SK-N-SH (cell line): ENCODE measurements around the gene ANKH. TPM values are rescaled to one million over a fixed set of nuclear protein-coding genes. Genes with fewer than 3 reads are reported as not detected.

Experiments used
- CTCF ChIA-PET: fragments of 300-600, 350-600 bp; formaldehyde crosslinking; extraction: SDS; loops from one replicate; lab custom pipeline; 2021; lab: Yijun Ruan, JAX
- POLR2A ChIA-PET: fragments of 350-600 bp; sonication (Branson Sonifier 250); formaldehyde crosslinking; extraction: SDS; loops from one replicate; lab custom pipeline; 2020; ENCODE audit warnings: antibody characterized with exemption, inconsistent platforms; lab: Yijun Ruan, JAX
- DNase-seq: peaks from one replicate; pipeline ENCODE4 v3.0.0; 2012
- H2AFZ ChIP-seq: fragments of 200-600 bp; sonication (generic); 2 replicates; pipeline ENCODE4 v1.8.1; 2016; ENCODE audit warnings: antibody characterized with exemption, mild to moderate bottlenecking, low read depth
- H3F3A ChIP-seq: fragments of 200-600 bp; sonication (generic); replicated peaks from 2 replicates; pipeline ENCODE3; 2016; ENCODE audit warnings: antibody characterized with exemption, mild to moderate bottlenecking; ENCODE audit not compliant: insufficient read depth
- H3K27ac ChIP-seq, 2 experiments: fragments of 200-500 bp in 1 of 2; fragments of 200-600 bp in 1 of 2; sonication (Bioruptor generic) in 1 of 2; sonication (generic), shearing (Covaris generic) in 1 of 2; 2 replicates each; pipeline versions ENCODE4 v1.5.1 to v1.6.1; 2014 to 2016; ENCODE audit warnings: low read depth in 2 of 2, inconsistent platforms in 1 of 2, low read length in 1 of 2, mild to moderate bottlenecking in 1 of 2, mixed read lengths in 1 of 2
- H3K27me3 ChIP-seq: fragments of 200-600 bp; sonication (generic), shearing (Covaris generic); 2 replicates; pipeline ENCODE4 v1.6.1; 2016; ENCODE audit warnings: mixed run types; ENCODE audit not compliant: insufficient read depth
- H3K36me3 ChIP-seq, 2 experiments: fragments of 200-500 bp in 1 of 2; fragments of 200-600 bp in 1 of 2; sonication (Bioruptor generic) in 1 of 2; sonication (generic) in 1 of 2; replicated peaks in 1 of 2; 2 replicates each; pipeline versions ENCODE3 to v1.5.1; 2014 to 2016; ENCODE audit warnings: low read length in 1 of 2, mild to moderate bottlenecking in 1 of 2; ENCODE audit not compliant: insufficient read depth in 2 of 2, control insufficient read depth in 1 of 2
- H3K4me1 ChIP-seq, 2 experiments: fragments of 200-500 bp in 1 of 2; fragments of 200-600 bp in 1 of 2; sonication (Bioruptor generic) in 1 of 2; sonication (generic), shearing (Covaris generic) in 1 of 2; 2 replicates each; pipeline versions ENCODE4 v1.5.1 to v1.6.1; 2014 to 2016; ENCODE audit warnings: low read depth in 1 of 2, low read length in 1 of 2, mixed run types in 1 of 2; ENCODE audit not compliant: insufficient read depth in 2 of 2, control insufficient read depth in 1 of 2
- H3K4me2 ChIP-seq: fragments of 200-600 bp; sonication (generic), shearing (Covaris generic); 2 replicates; pipeline ENCODE4 v1.6.1; 2017; ENCODE audit warnings: mixed run types
- H3K4me3 ChIP-seq, 2 experiments: fragments of 200-500 bp in 1 of 2; fragments of 200-600 bp in 1 of 2; sonication (Bioruptor generic) in 1 of 2; sonication (generic), shearing (Covaris generic) in 1 of 2; 2 replicates each; pipeline versions ENCODE4 v1.5.1 to v1.8.1; 2014 to 2016; ENCODE audit warnings: low read depth in 2 of 2, inconsistent platforms in 1 of 2, low read length in 1 of 2, mild to moderate bottlenecking in 1 of 2, mixed read lengths in 1 of 2, moderate library complexity in 1 of 2
- H3K79me2 ChIP-seq: fragments of 200-600 bp; sonication (generic); 2 replicates; pipeline ENCODE4 v1.8.1; 2017; ENCODE audit warnings: mild to moderate bottlenecking; ENCODE audit not compliant: insufficient read depth
- H3K9ac ChIP-seq: fragments of 200-600 bp; sonication (generic); 2 replicates; pipeline ENCODE4 v1.6.1; 2017; ENCODE audit warnings: mixed run types
- H3K9me2 ChIP-seq: fragments of 200-600 bp; sonication (generic); 2 replicates; pipeline ENCODE4 v1.6.1; 2017; ENCODE audit warnings: mixed run types
- H3K9me3 ChIP-seq: fragments of 200-600 bp; sonication (generic); 2 replicates; pipeline ENCODE4 v1.6.1; 2017; ENCODE audit warnings: mixed run types, mild to moderate bottlenecking, moderate library complexity
- H4K20me1 ChIP-seq: fragments of 200-600 bp; sonication (generic); 2 replicates; pipeline ENCODE4 v1.6.1; 2017; ENCODE audit warnings: mild to moderate bottlenecking, mixed run types; ENCODE audit not compliant: insufficient read depth
- CHD2 ChIP-seq: fragments of 150-350 bp; IDR thresholded peaks from 2 replicates; pipeline ENCODE4 v1.6.1; 2018; ENCODE audit warnings: low read length; ENCODE audit not compliant: partially characterized antibody
- ELF1 ChIP-seq: IDR thresholded peaks from 2 replicates; pipeline ENCODE4 v1.4.0; 2012
- FOSL2 ChIP-seq: IDR thresholded peaks from 2 replicates; pipeline ENCODE4 v1.4.0; 2012; ENCODE audit warnings: low read depth, mild to moderate bottlenecking, moderate library complexity, borderline replicate concordance
- GABPA ChIP-seq: IDR thresholded peaks from 2 replicates; pipeline ENCODE4 v1.4.0; 2012; ENCODE audit warnings: low read depth, mild to moderate bottlenecking
- MEF2A ChIP-seq: IDR thresholded peaks from 2 replicates; pipeline ENCODE4 v1.4.0; 2012; ENCODE audit warnings: low read depth, borderline replicate concordance
- NFIC ChIP-seq: IDR thresholded peaks from 2 replicates; pipeline ENCODE4 v1.4.0; 2012; ENCODE audit warnings: borderline replicate concordance
- NRF1 ChIP-seq: IDR thresholded peaks from 2 replicates; pipeline ENCODE4 v1.6.1; 2012; ENCODE audit warnings: low read depth, mild to moderate bottlenecking, low read length
- POLR2AphosphoS5 ChIP-seq: IDR thresholded peaks from 2 replicates; pipeline ENCODE4 v1.6.1; 2012; ENCODE audit warnings: low read depth, low read length
- RAD21 ChIP-seq: IDR thresholded peaks from 2 replicates; pipeline ENCODE4 v1.6.1; 2012; ENCODE audit warnings: mild to moderate bottlenecking, low read length
- RFX5 ChIP-seq: IDR thresholded peaks from 2 replicates; pipeline ENCODE4 v1.6.1; 2012; ENCODE audit warnings: mild to moderate bottlenecking, improper control_type of control experiment, low read length
- RXRA ChIP-seq: IDR thresholded peaks from 2 replicates; pipeline ENCODE4 v1.4.0; 2012; ENCODE audit warnings: low read depth, mild to moderate bottlenecking, borderline replicate concordance
- SIN3A ChIP-seq: IDR thresholded peaks from 2 replicates; pipeline ENCODE4 v1.6.1; 2012; ENCODE audit warnings: low read depth, mild to moderate bottlenecking, low read length, moderate library complexity, borderline replicate concordance
- SMC3 ChIP-seq: IDR thresholded peaks from 2 replicates; pipeline ENCODE4 v1.6.1; 2012; ENCODE audit warnings: low read depth, low read length, improper control_type of control experiment
- TAF1 ChIP-seq: IDR thresholded peaks from 2 replicates; pipeline ENCODE4 v1.6.1; 2012; ENCODE audit warnings: low read depth, mild to moderate bottlenecking, low read length, moderate library complexity, borderline replicate concordance
- TCF12 ChIP-seq: IDR thresholded peaks from 2 replicates; pipeline ENCODE4 v1.4.0; 2012
- WGBS: methylation state at CpG from one replicate; pipeline ENCODE4 v1.1.6; 2017; ENCODE audit warnings: low lambda C conversion rate; 5-methylcytosine and 5-hydroxymethylcytosine counted together
- polyA plus RNA-seq, 3 experiments: library from polyadenylated mRNA; depleted of rRNA; stranded (reverse); fragments of >200 nt; gene quantifications; 2 replicates each; pipeline ENCODE4 v1.2.3, GENCODE V29; 2012
- TF ChIP-seq, protein P1 (sequence below): IDR thresholded peaks from 2 replicates; pipeline ENCODE4; 2012
- TF ChIP-seq, protein P2 (sequence below): IDR thresholded peaks from 2 replicates; pipeline ENCODE4 v1.4.0; 2012; ENCODE audit warnings: low read depth, borderline replicate concordance
- TF ChIP-seq, protein P3 (sequence below): IDR thresholded peaks from 2 replicates; pipeline ENCODE4 v1.4.0; 2012; ENCODE audit warnings: low read depth
- TF ChIP-seq, protein P4 (sequence below): fragments of 200-600 bp; sonication (generic); IDR thresholded peaks from 2 replicates; pipeline ENCODE4 v1.6.1; 2017; ENCODE audit warnings: antibody characterized with exemption, mild to moderate bottlenecking, moderate library complexity

The ANKH gene
- polyA plus RNA-seq, 1 of the 3 experiments (the other 2 are of a cell fraction), result 22.0 TPM

DNA sequence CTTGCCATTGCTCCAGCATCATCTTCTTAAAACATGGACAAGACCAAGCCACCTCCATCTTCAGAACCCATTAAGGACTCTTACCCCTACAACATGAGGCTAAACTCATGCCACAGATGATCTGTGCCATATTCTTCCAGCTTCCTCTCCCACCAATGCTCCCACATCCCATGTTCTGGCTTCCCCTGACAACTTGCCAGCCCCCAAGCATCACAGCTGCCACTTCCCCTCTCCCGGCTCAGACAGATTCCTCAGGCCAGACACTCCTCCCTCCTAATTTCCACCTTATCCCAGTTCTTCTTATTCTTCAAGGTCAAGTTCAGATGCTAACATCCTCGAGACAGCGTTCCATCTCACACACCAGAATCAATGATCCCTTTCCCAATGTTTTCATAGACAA, 57.8 kb downstream of the ANKH start:
- no peaks in the 10 kb centered on the region for H4K20me1 ChIP-seq
- no peaks in the 10 kb centered on the region for H3K27me3 ChIP-seq
- H3K4me1 ChIP-seq, result peaks cover 0 to 41% of the 10 kb centered on the region in 2 experiments; a peak in 2 of 4 replicates
- no peak overlapping the region for H3K4me2 ChIP-seq
- no peak overlapping the region for H2AFZ ChIP-seq
- TF ChIP-seq SIN3A, result no peak
- no peak for TF ChIP-seq GABPA
- TF ChIP-seq, protein P1, sequence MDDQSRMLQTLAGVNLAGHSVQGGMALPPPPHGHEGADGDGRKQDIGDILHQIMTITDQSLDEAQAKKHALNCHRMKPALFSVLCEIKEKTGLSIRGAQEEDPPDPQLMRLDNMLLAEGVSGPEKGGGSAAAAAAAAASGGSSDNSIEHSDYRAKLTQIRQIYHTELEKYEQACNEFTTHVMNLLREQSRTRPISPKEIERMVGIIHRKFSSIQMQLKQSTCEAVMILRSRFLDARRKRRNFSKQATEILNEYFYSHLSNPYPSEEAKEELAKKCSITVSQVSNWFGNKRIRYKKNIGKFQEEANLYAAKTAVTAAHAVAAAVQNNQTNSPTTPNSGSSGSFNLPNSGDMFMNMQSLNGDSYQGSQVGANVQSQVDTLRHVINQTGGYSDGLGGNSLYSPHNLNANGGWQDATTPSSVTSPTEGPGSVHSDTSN, result no peak
- TF ChIP-seq, protein P2, sequence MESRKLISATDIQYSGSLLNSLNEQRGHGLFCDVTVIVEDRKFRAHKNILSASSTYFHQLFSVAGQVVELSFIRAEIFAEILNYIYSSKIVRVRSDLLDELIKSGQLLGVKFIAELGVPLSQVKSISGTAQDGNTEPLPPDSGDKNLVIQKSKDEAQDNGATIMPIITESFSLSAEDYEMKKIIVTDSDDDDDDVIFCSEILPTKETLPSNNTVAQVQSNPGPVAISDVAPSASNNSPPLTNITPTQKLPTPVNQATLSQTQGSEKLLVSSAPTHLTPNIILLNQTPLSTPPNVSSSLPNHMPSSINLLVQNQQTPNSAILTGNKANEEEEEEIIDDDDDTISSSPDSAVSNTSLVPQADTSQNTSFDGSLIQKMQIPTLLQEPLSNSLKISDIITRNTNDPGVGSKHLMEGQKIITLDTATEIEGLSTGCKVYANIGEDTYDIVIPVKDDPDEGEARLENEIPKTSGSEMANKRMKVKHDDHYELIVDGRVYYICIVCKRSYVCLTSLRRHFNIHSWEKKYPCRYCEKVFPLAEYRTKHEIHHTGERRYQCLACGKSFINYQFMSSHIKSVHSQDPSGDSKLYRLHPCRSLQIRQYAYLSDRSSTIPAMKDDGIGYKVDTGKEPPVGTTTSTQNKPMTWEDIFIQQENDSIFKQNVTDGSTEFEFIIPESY, result no peak
- TF ChIP-seq, protein P3, sequence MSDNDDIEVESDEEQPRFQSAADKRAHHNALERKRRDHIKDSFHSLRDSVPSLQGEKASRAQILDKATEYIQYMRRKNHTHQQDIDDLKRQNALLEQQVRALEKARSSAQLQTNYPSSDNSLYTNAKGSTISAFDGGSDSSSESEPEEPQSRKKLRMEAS, result no peak
- TF ChIP-seq RAD21, result no peak
- no peak for TF ChIP-seq CHD2
- TF ChIP-seq TCF12, result no peak
- TF ChIP-seq POLR2AphosphoS5, result no peak
- no peak for TF ChIP-seq MEF2A
- no peak for TF ChIP-seq NFIC
- no peak for TF ChIP-seq TAF1
- TF ChIP-seq, protein P4, sequence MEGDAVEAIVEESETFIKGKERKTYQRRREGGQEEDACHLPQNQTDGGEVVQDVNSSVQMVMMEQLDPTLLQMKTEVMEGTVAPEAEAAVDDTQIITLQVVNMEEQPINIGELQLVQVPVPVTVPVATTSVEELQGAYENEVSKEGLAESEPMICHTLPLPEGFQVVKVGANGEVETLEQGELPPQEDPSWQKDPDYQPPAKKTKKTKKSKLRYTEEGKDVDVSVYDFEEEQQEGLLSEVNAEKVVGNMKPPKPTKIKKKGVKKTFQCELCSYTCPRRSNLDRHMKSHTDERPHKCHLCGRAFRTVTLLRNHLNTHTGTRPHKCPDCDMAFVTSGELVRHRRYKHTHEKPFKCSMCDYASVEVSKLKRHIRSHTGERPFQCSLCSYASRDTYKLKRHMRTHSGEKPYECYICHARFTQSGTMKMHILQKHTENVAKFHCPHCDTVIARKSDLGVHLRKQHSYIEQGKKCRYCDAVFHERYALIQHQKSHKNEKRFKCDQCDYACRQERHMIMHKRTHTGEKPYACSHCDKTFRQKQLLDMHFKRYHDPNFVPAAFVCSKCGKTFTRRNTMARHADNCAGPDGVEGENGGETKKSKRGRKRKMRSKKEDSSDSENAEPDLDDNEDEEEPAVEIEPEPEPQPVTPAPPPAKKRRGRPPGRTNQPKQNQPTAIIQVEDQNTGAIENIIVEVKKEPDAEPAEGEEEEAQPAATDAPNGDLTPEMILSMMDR, result no peak
- no peak for TF ChIP-seq RXRA
- no peak for TF ChIP-seq FOSL2
- TF ChIP-seq RFX5, result no peak
- TF ChIP-seq SMC3, result no peak
- TF ChIP-seq ELF1, result no peak
- no peak for TF ChIP-seq NRF1
- H3K79me2 ChIP-seq, result peaks cover 13% of the 10 kb centered on the region
- H3K9me3 ChIP-seq, result no peaks in the 10 kb centered on the region
- ChIA-PET CTCF (interaction anchor here (1.7 kb wide), 1 partner anchor 87 kb away, joined by 5 read pairs; no protein-coding TSS in a partner anchor), POLR2A (no interaction called here)
- no peak overlapping the region for H3K27ac ChIP-seq
- H3K9ac ChIP-seq, result no peak overlapping the region
- peaks cover 0 to 6% of the 10 kb centered on the region in 2 experiments for H3K36me3 ChIP-seq
- DNase-seq, result no peak
- H3F3A ChIP-seq, result peaks cover 34% of the 10 kb centered on the region
- WGBS, result 91% methylated on average over 3 of the region's 3 CpGs
- no peak overlapping the region for H3K4me3 ChIP-seq
- H3K9me2 ChIP-seq, result no peaks in the 10 kb centered on the region
